Fibroblast of lung (primary cell): ENCODE data around the gene KRT76.

Experiments used
- EZH2 ChIP-seq: IDR thresholded peaks from 2 replicates; pipeline ENCODE4 v1.5.1; 2012; ENCODE audit warnings: low read length, control low read depth, mild to moderate bottlenecking; ENCODE audit errors: missing control alignments
- TF ChIP-seq, protein P1 (sequence below), 2 donors: IDR thresholded peaks in 1 of 2; conservative IDR thresholded peaks in 1 of 2; 1 replicate in 1 of 2; 2 replicates in 1 of 2; pipeline ENCODE4 v1.5.1; 2011 to 2012; ENCODE audit warnings: low read length in 2 of 2, control low read depth in 1 of 2, inconsistent platforms in 1 of 2, low read depth in 1 of 2, mild to moderate bottlenecking in 1 of 2

DNA sequence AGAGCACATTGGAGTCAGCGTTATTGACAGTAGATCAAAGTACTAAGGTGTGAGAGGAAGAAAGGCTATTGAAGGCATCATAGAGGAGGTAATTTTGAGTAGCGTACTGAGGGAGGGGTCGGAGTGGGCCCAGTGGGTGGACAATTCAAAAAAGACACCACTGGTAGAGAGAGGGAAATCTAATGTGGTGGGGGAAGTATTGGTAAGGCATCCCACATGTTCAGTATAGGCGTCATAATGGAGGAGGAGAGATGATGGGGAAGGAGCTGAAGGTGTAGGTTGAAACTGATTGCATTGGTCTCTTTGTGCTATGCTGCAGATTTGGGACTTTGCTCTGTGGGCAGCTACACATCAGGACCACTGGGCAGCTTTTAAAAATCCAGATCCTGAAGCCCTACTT is 50.1 kb downstream of the KRT76 start:
- TF ChIP-seq, protein P1, sequence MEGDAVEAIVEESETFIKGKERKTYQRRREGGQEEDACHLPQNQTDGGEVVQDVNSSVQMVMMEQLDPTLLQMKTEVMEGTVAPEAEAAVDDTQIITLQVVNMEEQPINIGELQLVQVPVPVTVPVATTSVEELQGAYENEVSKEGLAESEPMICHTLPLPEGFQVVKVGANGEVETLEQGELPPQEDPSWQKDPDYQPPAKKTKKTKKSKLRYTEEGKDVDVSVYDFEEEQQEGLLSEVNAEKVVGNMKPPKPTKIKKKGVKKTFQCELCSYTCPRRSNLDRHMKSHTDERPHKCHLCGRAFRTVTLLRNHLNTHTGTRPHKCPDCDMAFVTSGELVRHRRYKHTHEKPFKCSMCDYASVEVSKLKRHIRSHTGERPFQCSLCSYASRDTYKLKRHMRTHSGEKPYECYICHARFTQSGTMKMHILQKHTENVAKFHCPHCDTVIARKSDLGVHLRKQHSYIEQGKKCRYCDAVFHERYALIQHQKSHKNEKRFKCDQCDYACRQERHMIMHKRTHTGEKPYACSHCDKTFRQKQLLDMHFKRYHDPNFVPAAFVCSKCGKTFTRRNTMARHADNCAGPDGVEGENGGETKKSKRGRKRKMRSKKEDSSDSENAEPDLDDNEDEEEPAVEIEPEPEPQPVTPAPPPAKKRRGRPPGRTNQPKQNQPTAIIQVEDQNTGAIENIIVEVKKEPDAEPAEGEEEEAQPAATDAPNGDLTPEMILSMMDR (conservative IDR thresholded peaks at IDR 0.05 in 1 of 2, IDR thresholded peaks at IDR 0.05 in 1 of 2; ENCODE audit: low read depth in 1 of 2, low read length in 2 of 2) = no peak
- TF ChIP-seq EZH2 = no peak
